Liver (tissue), 9 donors: ENCODE measurements around the gene LIMA1. TPM values are rescaled to one million over a fixed set of nuclear protein-coding genes. Genes with fewer than 3 reads are reported as not detected.

Experiments used
- DNase-seq: peaks from one replicate; pipeline ENCODE4 v3.0.0-alpha.2; 2017; ENCODE audit warnings: low spot score
- H3K27ac ChIP-seq, 2 donors: one replicate each; pipeline ENCODE4 v1.7.0; 2013; ENCODE audit warnings: inconsistent platforms in 2 of 2, low read length in 2 of 2, control low read depth in 1 of 2, low read depth in 1 of 2, mild to moderate bottlenecking in 1 of 2
- H3K27me3 ChIP-seq, 4 donors: one replicate each; pipeline versions ENCODE4 v1.6.1 to v1.7.0; 2013; ENCODE audit warnings: low read length in 3 of 4, inconsistent platforms in 1 of 4, mild to moderate bottlenecking in 1 of 4, moderate library complexity in 1 of 4; ENCODE audit not compliant: control insufficient read depth in 4 of 4, insufficient read depth in 4 of 4
- H3K36me3 ChIP-seq, 4 donors: one replicate each; pipeline versions ENCODE4 v1.6.1 to v1.7.0; 2013; ENCODE audit warnings: low read length in 3 of 4, mild to moderate bottlenecking in 3 of 4, low read depth in 1 of 4, moderate library complexity in 1 of 4; ENCODE audit not compliant: control insufficient read depth in 4 of 4, insufficient read depth in 3 of 4
- H3K4me1 ChIP-seq, 4 donors: one replicate each; pipeline versions ENCODE4 v1.6.1 to v1.7.0; 2013; ENCODE audit warnings: low read length in 3 of 4, mild to moderate bottlenecking in 3 of 4, moderate library complexity in 1 of 4; ENCODE audit not compliant: control insufficient read depth in 4 of 4, insufficient read depth in 4 of 4
- H3K4me3 ChIP-seq, 3 donors: one replicate each; pipeline versions ENCODE4 v1.6.1 to v1.7.0; 2013; ENCODE audit warnings: low read length in 3 of 3, control low read depth in 1 of 3, low read depth in 1 of 3, mild to moderate bottlenecking in 1 of 3
- H3K9ac ChIP-seq, 2 donors: one replicate each; pipeline ENCODE4 v1.7.0; 2013; ENCODE audit warnings: low read length in 2 of 2, mild to moderate bottlenecking in 2 of 2, moderate library complexity in 2 of 2, control low read depth in 1 of 2, low read depth in 1 of 2
- H3K9me3 ChIP-seq, 4 donors: one replicate each; pipeline versions ENCODE4 v1.6.1 to v1.7.0; 2013; ENCODE audit warnings: low read length in 3 of 4; ENCODE audit not compliant: control insufficient read depth in 4 of 4
- EGR1 ChIP-seq, 2 donors: IDR thresholded peaks; 2 replicates each; pipeline ENCODE4 v1.6.1; 2016 to 2018; ENCODE audit warnings: antibody characterized with exemption in 2 of 2, low read depth in 2 of 2
- FOXA2 ChIP-seq: IDR thresholded peaks from 2 replicates; pipeline ENCODE4 v1.6.1; 2016; ENCODE audit warnings: antibody characterized with exemption
- GABPA ChIP-seq, 2 donors: IDR thresholded peaks in 1 of 2; conservative IDR thresholded peaks in 1 of 2; 2 replicates each; pipeline ENCODE4 v1.6.1; 2016; ENCODE audit warnings: antibody characterized with exemption in 2 of 2, mild to moderate bottlenecking in 1 of 2, moderate library complexity in 1 of 2
- HNF4A ChIP-seq, 2 donors: conservative IDR thresholded peaks; 2 replicates each; pipeline ENCODE4 v1.6.1; 2016; ENCODE audit warnings: antibody characterized with exemption in 2 of 2, mild to moderate bottlenecking in 2 of 2
- HNF4G ChIP-seq: IDR thresholded peaks from 2 replicates; pipeline ENCODE4 v1.6.1; 2016; ENCODE audit warnings: antibody characterized with exemption
- JUND ChIP-seq, 2 donors: IDR thresholded peaks; 2 replicates each; pipeline ENCODE4 v1.6.1; 2016; ENCODE audit warnings: antibody characterized with exemption in 2 of 2
- NR2F2 ChIP-seq: IDR thresholded peaks from 2 replicates; pipeline ENCODE4 v1.6.1; 2016; ENCODE audit warnings: antibody characterized with exemption
- RAD21 ChIP-seq, 2 donors: IDR thresholded peaks; 2 replicates each; pipeline ENCODE4 v1.6.1; 2016; ENCODE audit warnings: antibody characterized with exemption in 2 of 2, mild to moderate bottlenecking in 2 of 2
- RXRA ChIP-seq, 2 donors: IDR thresholded peaks; 2 replicates each; pipeline ENCODE4 v1.6.1; 2017 to 2018; ENCODE audit warnings: antibody characterized with exemption in 2 of 2, mild to moderate bottlenecking in 1 of 2
- SP1 ChIP-seq: IDR thresholded peaks from 2 replicates; pipeline ENCODE4 v1.6.1; 2018; ENCODE audit warnings: antibody characterized with exemption, mild to moderate bottlenecking
- TAF1 ChIP-seq: conservative IDR thresholded peaks from 2 replicates; pipeline ENCODE4 v1.6.1; 2016; ENCODE audit warnings: antibody characterized with exemption, mild to moderate bottlenecking
- YY1 ChIP-seq: IDR thresholded peaks from 2 replicates; pipeline ENCODE4 v1.6.1; 2016; ENCODE audit warnings: antibody characterized with exemption, mild to moderate bottlenecking
- WGBS: extraction: QIAGEN DNeasy Blood & Tissue Kit; methylation state at CpG from one replicate; pipeline ENCODE4 v1.1.7; 2013; 5-methylcytosine and 5-hydroxymethylcytosine counted together
- polyA plus RNA-seq, 2 donors: library from polyadenylated mRNA; stranded (reverse) in 1 of 2; unstranded in 1 of 2; fragments of 200-250 nt in 1 of 2; fragments of >200 nt in 1 of 2; fragmentation: Nextera tagmentation in 1 of 2; extraction: Ambion mirVana in 1 of 2; gene quantifications; one replicate each; pipeline versions ENCODE4 v1.2.1 to v1.2.3, GENCODE V29; 2013 to 2015
- total RNA-seq, 2 donors: library from RNA; depleted of rRNA; stranded (reverse); fragments of >200 nt; gene quantifications; one replicate each; pipeline ENCODE4 v1.2.3, GENCODE V29; 2014
- TF ChIP-seq, protein P1 (sequence below): IDR thresholded peaks from 2 replicates; pipeline ENCODE4 v1.6.1; 2016; ENCODE audit warnings: antibody characterized with exemption
- TF ChIP-seq, protein P2 (sequence below): fragments of 150-350 bp; IDR thresholded peaks from 2 replicates; pipeline ENCODE4 v1.5.1; 2017; ENCODE audit warnings: improper control_type of control experiment, low read depth, low read length; ENCODE audit not compliant: missing input control
- TF ChIP-seq, protein P3 (sequence below): IDR thresholded peaks from 2 replicates; pipeline ENCODE4 v1.6.1; 2016; ENCODE audit warnings: antibody characterized with exemption
- TF ChIP-seq, protein P4 (sequence below): IDR thresholded peaks from 2 replicates; pipeline ENCODE4 v1.6.1; 2016; ENCODE audit warnings: antibody characterized with exemption
- TF ChIP-seq, protein P5 (sequence below): IDR thresholded peaks from 2 replicates; pipeline ENCODE4 v1.6.1; 2016; ENCODE audit warnings: antibody characterized with exemption, mild to moderate bottlenecking
- donor health status: healthy.
- donor health status: healthy.
- donor health status: healthy.
- donor health status: healthy.
- donor health status: healthy.

LIMA1 gene
- total and polyA plus RNA-seq, 4 donors: 8.1 to 17.5 (median 13.5) TPM

DNA sequence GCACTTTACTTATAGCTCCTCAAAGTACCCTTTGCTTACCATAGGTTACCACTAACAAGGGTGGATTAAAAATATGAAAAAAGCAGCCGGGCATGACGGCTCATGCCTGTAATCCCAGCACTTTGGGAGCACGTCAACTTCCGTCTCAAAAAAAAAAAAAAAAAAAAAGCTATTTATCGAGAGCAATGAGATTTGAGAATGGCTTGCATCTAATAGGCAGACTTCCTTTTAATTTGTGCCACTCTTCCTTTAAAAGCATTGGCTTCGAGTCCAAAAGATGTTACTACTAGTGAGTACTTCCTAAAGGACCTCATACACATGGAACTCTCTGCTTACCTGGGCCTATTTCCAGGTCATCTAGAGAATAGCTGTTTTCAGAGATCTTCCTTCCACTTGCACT is 77.7 kb downstream of the LIMA1 start:
- H3K27ac ChIP-seq: no peak overlapping the region
- no peak for DNase-seq
- WGBS: 97% methylated on average over 6 of the region's 6 CpGs
- H3K4me3 ChIP-seq: no peak overlapping the region
- H3K9ac ChIP-seq: no peak overlapping the region
- H3K9me3 ChIP-seq: no peaks in the 10 kb centered on the region
- peaks cover 6 to 16% (median 7%) of the 10 kb centered on the region in 4 donors for H3K36me3 ChIP-seq
- H3K4me1 ChIP-seq: no peaks in the 10 kb centered on the region
- no peaks in the 10 kb centered on the region for H3K27me3 ChIP-seq
- no peak for TF ChIP-seq RAD21 (IDR thresholded peaks at IDR 0.05)
- no peak for TF ChIP-seq NR2F2
- TF ChIP-seq, protein P1, sequence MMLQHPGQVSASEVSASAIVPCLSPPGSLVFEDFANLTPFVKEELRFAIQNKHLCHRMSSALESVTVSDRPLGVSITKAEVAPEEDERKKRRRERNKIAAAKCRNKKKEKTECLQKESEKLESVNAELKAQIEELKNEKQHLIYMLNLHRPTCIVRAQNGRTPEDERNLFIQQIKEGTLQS: no peak
- TF ChIP-seq SP1: no peak
- no peak for TF ChIP-seq HNF4G
- TF ChIP-seq, protein P2, sequence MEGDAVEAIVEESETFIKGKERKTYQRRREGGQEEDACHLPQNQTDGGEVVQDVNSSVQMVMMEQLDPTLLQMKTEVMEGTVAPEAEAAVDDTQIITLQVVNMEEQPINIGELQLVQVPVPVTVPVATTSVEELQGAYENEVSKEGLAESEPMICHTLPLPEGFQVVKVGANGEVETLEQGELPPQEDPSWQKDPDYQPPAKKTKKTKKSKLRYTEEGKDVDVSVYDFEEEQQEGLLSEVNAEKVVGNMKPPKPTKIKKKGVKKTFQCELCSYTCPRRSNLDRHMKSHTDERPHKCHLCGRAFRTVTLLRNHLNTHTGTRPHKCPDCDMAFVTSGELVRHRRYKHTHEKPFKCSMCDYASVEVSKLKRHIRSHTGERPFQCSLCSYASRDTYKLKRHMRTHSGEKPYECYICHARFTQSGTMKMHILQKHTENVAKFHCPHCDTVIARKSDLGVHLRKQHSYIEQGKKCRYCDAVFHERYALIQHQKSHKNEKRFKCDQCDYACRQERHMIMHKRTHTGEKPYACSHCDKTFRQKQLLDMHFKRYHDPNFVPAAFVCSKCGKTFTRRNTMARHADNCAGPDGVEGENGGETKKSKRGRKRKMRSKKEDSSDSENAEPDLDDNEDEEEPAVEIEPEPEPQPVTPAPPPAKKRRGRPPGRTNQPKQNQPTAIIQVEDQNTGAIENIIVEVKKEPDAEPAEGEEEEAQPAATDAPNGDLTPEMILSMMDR: no peak
- no peak for TF ChIP-seq FOXA2

DNA sequence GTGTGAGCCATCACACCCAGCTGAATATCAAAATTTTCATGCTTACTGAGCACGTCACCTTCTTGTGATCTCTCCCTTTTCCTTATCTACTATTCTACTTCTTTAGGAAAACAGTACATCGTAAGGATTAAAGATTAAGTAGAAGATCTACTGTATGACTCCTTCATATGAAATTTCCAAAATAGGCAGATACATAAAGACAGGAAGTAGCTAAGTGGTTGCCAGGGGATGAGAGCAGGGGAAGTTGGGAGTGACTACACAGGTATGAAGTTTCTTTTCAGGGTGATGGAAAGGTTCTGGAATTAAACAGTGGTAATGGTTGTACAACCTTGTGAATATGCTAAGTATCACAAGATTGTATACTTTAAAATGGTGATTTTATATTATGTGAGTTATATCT is 79.6 kb downstream of the LIMA1 start:
- Histone ChIP-seq H3K27ac (no peak overlapping the region), H3K4me1 (no peaks in the 10 kb centered on the region), H3K9ac (no peak overlapping the region), H3K4me3 (no peak overlapping the region), H3K27me3 (no peaks in the 10 kb centered on the region), H3K9me3 (no peaks in the 10 kb centered on the region), H3K36me3 (peaks cover 6 to 16% (median 11%) of the 10 kb centered on the region in 4 donors)
- TF ChIP-seq HNF4G (no peak), RAD21 (IDR thresholded peaks at IDR 0.05) (no peak), JUND (IDR thresholded peaks at IDR 0.05) (no peak)
- DNase-seq: no peak
- WGBS: 93% methylated on average over 2 of the region's 2 CpGs

DNA sequence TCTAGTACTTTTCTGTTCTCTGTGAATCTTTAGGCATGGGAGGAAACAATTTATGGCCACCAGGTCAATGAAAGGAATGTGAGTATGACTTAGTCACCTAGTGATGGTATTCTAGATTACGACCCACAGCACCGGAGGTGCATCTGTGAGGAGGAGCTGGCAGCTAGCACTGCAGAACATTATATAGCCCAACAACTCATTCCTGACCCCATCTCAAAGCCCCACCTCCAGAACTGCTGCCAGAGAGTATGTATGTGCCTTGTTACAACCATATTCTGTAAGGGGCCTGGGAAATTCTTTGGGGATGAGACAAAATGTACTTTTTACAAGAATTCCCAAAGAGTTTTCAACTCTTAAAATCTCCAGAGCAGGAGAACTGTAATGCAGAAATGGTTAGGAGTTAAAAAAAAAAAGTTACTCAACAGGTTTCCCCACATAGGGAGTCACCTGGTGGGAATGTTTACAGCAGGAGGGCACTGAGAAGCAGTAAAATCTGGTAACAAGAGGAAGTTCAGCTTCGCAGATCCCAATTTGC is 81.3 kb downstream of the LIMA1 start:
- Histone ChIP-seq H3K9ac (no peak overlapping the region), H3K9me3 (no peaks in the 10 kb centered on the region), H3K4me3 (no peak overlapping the region), H3K27me3 (no peaks in the 10 kb centered on the region), H3K4me1 (no peaks in the 10 kb centered on the region), H3K36me3 (peaks cover 6 to 16% (median 12%) of the 10 kb centered on the region in 4 donors), H3K27ac (no peak overlapping the region)
- WGBS: 81% methylated on average over 3 of the region's 3 CpGs
- no peak for DNase-seq
- TF ChIP-seq SP1 (no peak), HNF4A (conservative IDR thresholded peaks at IDR 0.05) (no peak), TAF1 (no peak), YY1 (no peak), RXRA (IDR thresholded peaks at IDR 0.05) (no peak), JUND (IDR thresholded peaks at IDR 0.05) (no peak), GABPA (IDR thresholded peaks at IDR 0.05 in 1 of 2, conservative IDR thresholded peaks at IDR 0.05 in 1 of 2) (no peak), EGR1 (IDR thresholded peaks at IDR 0.05; ENCODE audit: low read depth in 2 of 2) (no peak)
- TF ChIP-seq, protein P3, sequence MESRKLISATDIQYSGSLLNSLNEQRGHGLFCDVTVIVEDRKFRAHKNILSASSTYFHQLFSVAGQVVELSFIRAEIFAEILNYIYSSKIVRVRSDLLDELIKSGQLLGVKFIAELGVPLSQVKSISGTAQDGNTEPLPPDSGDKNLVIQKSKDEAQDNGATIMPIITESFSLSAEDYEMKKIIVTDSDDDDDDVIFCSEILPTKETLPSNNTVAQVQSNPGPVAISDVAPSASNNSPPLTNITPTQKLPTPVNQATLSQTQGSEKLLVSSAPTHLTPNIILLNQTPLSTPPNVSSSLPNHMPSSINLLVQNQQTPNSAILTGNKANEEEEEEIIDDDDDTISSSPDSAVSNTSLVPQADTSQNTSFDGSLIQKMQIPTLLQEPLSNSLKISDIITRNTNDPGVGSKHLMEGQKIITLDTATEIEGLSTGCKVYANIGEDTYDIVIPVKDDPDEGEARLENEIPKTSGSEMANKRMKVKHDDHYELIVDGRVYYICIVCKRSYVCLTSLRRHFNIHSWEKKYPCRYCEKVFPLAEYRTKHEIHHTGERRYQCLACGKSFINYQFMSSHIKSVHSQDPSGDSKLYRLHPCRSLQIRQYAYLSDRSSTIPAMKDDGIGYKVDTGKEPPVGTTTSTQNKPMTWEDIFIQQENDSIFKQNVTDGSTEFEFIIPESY: no peak
- TF ChIP-seq, protein P4, sequence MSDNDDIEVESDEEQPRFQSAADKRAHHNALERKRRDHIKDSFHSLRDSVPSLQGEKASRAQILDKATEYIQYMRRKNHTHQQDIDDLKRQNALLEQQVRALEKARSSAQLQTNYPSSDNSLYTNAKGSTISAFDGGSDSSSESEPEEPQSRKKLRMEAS: no peak
- TF ChIP-seq, protein P5, sequence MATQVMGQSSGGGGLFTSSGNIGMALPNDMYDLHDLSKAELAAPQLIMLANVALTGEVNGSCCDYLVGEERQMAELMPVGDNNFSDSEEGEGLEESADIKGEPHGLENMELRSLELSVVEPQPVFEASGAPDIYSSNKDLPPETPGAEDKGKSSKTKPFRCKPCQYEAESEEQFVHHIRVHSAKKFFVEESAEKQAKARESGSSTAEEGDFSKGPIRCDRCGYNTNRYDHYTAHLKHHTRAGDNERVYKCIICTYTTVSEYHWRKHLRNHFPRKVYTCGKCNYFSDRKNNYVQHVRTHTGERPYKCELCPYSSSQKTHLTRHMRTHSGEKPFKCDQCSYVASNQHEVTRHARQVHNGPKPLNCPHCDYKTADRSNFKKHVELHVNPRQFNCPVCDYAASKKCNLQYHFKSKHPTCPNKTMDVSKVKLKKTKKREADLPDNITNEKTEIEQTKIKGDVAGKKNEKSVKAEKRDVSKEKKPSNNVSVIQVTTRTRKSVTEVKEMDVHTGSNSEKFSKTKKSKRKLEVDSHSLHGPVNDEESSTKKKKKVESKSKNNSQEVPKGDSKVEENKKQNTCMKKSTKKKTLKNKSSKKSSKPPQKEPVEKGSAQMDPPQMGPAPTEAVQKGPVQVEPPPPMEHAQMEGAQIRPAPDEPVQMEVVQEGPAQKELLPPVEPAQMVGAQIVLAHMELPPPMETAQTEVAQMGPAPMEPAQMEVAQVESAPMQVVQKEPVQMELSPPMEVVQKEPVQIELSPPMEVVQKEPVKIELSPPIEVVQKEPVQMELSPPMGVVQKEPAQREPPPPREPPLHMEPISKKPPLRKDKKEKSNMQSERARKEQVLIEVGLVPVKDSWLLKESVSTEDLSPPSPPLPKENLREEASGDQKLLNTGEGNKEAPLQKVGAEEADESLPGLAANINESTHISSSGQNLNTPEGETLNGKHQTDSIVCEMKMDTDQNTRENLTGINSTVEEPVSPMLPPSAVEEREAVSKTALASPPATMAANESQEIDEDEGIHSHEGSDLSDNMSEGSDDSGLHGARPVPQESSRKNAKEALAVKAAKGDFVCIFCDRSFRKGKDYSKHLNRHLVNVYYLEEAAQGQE: no peak
- TF ChIP-seq, protein P2: no peak
